WI38 (cell line): Measurements from ENCODE around the gene GPN1.

Source experiments
- H3K4me3 ChIP-seq: 2 replicates; pipeline ENCODE4 v1.5.1; 2011; ENCODE audit warnings: low read depth, mild to moderate bottlenecking, control low read depth, low read length
- TF ChIP-seq, protein P1 (sequence below): IDR thresholded peaks from 2 replicates; pipeline ENCODE4 v1.5.1; 2012; ENCODE audit warnings: low read depth, mild to moderate bottlenecking, control low read depth, low read length

GPN1 gene

DNA sequence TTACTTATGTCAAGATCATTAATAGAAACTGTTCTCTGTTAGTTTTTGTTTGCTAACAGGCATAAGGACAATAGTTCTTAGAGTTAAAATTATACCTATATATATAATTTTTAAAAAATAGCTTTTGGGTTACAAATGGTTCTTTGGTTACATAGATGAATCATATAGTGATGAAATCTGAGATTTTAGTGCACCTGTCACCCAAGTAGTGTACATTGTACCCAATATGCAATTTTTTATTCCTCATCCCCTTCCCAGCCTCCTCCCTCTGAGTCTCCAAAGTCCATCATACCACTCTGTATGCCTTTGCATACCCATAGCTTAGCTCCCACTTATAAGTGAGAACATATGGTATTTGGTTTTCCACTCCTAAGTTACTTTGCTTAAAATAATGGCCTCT, 61.2 kb downstream of the GPN1 start:
- TF ChIP-seq, protein P1, sequence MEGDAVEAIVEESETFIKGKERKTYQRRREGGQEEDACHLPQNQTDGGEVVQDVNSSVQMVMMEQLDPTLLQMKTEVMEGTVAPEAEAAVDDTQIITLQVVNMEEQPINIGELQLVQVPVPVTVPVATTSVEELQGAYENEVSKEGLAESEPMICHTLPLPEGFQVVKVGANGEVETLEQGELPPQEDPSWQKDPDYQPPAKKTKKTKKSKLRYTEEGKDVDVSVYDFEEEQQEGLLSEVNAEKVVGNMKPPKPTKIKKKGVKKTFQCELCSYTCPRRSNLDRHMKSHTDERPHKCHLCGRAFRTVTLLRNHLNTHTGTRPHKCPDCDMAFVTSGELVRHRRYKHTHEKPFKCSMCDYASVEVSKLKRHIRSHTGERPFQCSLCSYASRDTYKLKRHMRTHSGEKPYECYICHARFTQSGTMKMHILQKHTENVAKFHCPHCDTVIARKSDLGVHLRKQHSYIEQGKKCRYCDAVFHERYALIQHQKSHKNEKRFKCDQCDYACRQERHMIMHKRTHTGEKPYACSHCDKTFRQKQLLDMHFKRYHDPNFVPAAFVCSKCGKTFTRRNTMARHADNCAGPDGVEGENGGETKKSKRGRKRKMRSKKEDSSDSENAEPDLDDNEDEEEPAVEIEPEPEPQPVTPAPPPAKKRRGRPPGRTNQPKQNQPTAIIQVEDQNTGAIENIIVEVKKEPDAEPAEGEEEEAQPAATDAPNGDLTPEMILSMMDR = no peak

DNA sequence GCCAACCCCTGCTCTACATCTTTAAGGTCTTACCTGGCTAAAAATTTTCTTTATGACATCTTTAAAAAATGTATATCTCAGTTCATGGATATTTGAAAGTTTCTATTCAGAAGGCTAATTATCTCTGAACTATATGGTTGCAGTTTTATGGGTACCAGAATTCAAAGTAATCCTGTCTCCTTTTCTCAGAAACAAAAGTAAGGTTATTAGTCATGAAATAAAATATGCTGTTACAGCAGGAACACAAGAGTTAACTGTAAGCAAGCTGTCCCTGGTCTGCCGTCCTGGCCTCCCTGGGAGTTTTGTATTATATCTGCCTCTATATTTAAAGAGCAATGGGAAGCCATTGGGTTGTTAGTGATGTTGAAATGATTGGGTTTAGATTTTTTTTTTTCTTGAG, 68.8 kb downstream of the GPN1 start:
- H3K4me3 ChIP-seq = no peak overlapping the region
- TF ChIP-seq, protein P1 = no peak

More for the DNA sequence above, 61.2 kb downstream of the GPN1 start:
- no peak overlapping the region for H3K4me3 ChIP-seq
